ENCODE results near the gene BAG1.

Gene BAG1

GRCh38 chr9:33264473-33265177 is at the start of gene BAG1, which contains the start of gene CHMP5:
Gene BAG1, minus strand, starts transcription at chr9:33264708.
Gene CHMP5, plus strand, starts transcription at chr9:33265049. Its CDS starts 30 bp downstream, at chr9:33265079.
- FAIRE-seq (peak; percentile 46), DNase-seq (ENCODE audit: insufficient read length, low spot score) (peak; percentile 93)

DNA sequence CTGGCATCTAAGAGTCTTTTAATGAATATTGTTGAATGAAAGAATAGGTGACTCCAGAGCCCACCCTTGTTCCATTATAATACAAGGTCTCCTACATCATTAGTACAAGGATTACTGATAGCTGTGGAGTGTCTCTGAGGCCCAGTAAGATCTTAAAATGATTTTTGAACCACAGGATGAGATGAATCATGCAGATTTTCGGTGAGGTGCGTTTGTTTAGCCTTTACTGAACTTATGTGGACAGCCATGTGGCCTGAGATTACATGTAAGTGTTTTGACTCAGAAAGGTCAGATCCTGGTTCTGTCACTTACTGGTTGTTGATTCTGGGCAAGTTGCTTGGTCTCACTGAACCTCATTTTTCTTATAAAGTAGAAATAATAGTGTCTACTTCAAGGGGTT is 47.4 kb upstream of the BAG1 start:
- no peak for FAIRE-seq
- DNase-seq (ENCODE audit: insufficient read length, low spot score): no peak

- DNase-seq (ENCODE audit: insufficient read length, low spot score) (no peak), FAIRE-seq (no peak)
These were observed 46.2 kb upstream of the BAG1 start for GRCh38 chr9:33310748-33311147.

DNA sequence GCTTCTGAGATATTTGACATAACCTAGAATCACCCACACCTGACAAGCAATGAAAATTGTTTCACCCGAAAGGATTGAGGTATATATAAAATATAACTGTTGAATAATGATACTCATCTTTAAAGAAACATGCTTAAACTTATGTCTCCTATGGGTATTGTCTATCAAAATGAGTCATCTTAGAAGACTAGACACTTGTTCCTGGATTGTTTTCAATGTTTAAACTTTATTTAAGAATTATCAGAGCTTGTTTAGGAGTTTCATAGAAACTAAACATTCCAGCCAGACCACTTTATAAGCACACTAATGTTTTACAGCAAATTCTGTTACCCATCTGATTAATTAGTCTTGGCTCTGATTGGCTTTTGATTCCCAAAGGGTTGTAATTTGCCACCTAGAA is 45.4 kb upstream of the BAG1 start:
- DNase-seq (ENCODE audit: insufficient read length, low spot score) (no peak), FAIRE-seq (no peak)

GRCh38 chr9:33307067-33307466 is 42.6 kb upstream of the BAG1 start:
- FAIRE-seq (no peak), DNase-seq (ENCODE audit: insufficient read length, low spot score) (no peak)

DNA sequence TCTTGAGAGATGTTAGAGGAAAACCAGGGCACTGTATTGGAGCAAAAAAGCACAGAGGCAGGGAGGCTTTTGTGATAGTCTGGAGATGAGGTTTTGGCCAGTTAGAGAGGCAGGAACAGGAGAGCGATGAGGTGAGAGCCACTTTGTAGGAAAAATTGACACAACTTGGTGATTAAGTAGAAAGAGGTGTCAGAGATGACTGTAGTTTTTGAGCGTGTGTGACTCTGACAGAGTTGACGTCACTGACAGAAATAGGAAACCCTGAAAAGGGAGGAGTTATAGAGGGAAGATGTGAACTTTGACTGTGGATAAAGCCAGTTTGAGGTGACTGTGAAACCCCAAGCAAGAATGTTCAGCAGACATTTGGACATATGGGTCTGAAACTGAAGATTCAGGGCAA is 41.5 kb upstream of the BAG1 start:
- DNase-seq (ENCODE audit: insufficient read length, low spot score) (no peak), FAIRE-seq (no peak)

DNA sequence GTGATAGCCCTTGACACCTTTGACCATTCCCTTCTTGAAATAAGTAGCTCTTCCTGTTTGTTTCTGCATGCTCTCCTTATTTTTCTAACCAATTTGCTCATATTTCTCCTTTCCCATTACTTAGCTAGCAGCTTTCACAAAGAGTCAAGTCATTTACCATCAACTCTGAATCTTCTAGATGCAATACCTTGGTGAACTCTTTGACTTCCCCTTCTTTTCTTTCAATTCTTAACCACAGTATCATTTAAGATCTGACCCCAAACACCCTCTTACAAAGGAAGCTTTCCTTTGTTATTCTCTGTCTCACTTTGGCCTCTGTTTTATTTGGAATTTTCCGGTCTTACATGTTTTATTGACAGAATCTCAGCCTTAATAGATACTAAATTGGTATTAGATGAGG is 39.9 kb upstream of the BAG1 start:
- FAIRE-seq: no peak
- no peak for DNase-seq (ENCODE audit: insufficient read length, low spot score)

GRCh38 chr9:33300546-33300945 is 36.0 kb upstream of the BAG1 start:
- FAIRE-seq (no peak), DNase-seq (ENCODE audit: insufficient read length, low spot score) (no peak)

DNA sequence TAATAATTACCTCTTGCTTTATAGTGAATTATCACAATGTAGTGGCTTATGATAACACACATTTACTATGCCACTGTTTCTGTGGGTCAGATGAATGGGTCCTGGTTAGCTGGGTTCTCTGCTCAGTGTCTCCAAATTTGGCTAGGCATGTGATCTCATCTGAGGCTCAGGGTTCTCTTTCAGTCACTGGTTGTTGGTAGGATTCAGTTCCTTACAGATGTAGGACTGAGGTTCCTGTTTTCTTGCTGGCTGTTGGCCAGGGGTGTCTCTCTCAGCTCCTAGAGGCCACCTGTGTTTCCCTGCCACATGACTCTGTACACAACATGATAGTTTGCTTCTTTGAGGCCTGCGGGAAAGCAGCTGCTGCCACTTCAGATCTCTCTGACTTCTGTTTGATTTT is 32.9 kb upstream of the BAG1 start:
- no peak for FAIRE-seq
- no peak for DNase-seq (ENCODE audit: insufficient read length, low spot score)

GRCh38 chr9:33295571-33295970 is 31.1 kb upstream of the BAG1 start:
- DNase-seq (ENCODE audit: insufficient read length, low spot score) (no peak), FAIRE-seq (no peak)

GRCh38 chr9:33294670-33295432 is 30.3 kb upstream of the BAG1 start:
- DNase-seq (ENCODE audit: insufficient read length, low spot score) (no peak), FAIRE-seq (no peak)

DNA sequence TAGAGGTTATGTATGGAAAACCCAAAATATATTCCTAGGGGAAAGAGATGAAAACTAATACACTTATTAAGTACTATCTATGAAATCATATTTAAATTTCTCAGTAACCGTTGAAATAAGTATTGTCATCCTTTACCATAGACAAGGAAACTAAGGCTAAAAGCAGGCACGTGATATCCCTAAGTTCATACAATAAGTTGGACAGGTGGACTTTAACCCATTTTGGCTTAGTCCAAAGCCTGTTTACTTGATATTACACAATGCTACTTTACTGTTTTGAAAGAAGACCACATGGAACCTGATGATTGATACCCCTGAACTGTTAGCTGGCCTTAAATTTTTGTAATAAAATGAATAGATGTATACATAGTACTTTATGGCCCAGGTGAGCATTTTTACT is 29.3 kb upstream of the BAG1 start:
- FAIRE-seq: no peak
- DNase-seq (ENCODE audit: insufficient read length, low spot score): no peak

- FAIRE-seq: no peak
These were observed 27.4 kb upstream of the BAG1 start for GRCh38 chr9:33291901-33292300.

DNA sequence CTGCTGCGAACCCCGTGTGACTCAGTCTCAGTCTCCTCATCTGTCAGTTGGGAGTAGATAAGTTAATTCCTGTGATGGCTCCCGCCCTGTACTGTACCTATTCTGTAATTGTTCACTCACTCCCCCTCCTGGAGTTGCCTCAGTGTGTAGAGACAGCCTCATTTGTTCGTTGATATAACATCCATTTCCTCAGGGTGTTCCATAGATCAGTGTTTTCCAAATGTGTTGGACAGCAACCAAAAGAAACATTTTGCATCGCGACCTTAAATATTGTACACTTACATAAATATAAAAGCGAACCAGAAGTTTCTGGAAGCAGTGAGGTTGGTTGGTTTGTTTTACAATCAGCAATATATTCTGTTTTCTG is 26.5 kb upstream of the BAG1 start:
- FAIRE-seq (no peak), DNase-seq (ENCODE audit: insufficient read length, low spot score) (no peak)

More at GRCh38 chr9:33291901-33292300, 27.4 kb upstream of the BAG1 start:
- DNase-seq (ENCODE audit: insufficient read length, low spot score): no peak

DNA sequence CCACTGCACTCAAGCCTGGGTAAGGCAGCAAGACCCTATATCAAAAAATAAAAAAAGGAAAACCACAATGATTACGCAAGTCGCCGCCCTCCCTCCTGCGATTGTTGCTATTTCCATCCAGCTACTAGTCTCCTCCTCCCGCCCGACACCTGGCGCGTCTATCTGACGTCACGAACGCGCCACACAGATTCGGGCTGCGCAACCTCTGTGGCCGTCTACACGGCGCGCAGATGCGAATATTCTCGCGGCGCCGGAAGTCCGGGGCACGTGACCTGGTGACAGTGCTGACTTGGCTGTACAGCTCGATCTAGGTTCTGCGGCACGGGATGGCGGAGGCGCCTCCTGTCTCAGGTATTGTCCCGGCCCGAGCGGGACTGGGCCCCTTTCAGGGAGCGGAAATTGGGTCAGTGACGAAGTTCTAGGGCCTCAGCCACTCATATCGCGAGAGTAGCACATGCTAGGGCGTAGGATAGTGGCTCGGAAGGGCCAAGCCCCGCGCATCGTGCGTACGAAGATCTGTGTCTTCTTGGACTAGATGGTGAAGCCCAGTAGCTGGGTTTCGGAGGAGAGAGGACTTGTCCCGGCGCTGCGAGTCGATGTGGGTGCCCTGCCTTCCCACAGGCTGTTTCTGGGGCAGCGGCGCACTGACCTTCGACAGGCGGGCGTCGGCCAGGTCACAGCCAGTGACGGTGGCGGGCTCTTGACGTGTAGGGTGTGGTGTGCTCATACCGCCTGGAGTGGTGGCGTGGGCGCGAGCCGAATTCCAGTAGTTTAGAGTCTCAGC is 25.9 kb upstream of the BAG1 start, which contains the start of gene NFX1:
TSS of gene NFX1 (plus strand) at position 270 of the 784 bp plus-strand sequence. CDS start at position 327, 57 bp downstream.
- peak; percentile 89 for DNase-seq (ENCODE audit: insufficient read length, low spot score)
- peak; percentile 76 for FAIRE-seq

DNA sequence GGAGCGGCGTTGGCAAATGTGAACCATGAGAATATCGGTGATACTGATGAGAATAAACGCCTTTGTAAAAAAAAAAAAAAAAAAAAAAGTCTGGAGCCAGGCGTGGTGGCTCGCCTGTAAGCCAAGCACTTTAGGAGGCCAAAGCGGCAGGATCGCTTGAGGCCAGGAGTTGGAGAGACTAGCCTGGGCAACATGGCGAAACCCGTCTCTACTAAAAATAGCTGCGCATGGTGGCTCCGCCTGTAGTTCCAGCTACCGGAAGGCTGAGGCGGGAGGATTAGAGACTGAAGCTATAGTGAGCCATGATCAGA is 25.4 kb upstream of the BAG1 start:
- no peak for FAIRE-seq

DNA sequence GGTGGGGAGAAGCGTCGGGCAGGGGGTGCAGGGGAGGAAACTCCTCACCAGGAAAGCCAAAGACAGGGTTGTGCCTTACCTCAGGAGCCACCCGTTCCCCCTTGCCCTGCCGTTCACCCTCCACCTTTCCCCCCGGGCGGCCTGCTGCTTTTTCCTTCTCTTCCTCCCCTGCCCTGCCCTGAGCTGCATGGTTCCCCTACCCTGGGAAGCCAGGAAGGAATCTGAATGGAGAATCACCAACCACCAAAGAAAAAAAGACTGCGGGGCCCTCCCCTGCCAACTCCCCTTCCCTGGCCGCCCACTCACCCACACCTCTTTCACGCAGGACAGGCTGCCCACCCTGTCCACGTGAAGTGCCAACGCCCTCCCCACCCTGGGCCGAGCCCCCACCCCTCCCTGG is 25.0 kb upstream of the BAG1 start:
- DNase-seq (ENCODE audit: insufficient read length, low spot score) (no peak), FAIRE-seq (no peak)

More for the DNA sequence above, 25.4 kb upstream of the BAG1 start:
- no peak for DNase-seq (ENCODE audit: insufficient read length, low spot score)

DNA sequence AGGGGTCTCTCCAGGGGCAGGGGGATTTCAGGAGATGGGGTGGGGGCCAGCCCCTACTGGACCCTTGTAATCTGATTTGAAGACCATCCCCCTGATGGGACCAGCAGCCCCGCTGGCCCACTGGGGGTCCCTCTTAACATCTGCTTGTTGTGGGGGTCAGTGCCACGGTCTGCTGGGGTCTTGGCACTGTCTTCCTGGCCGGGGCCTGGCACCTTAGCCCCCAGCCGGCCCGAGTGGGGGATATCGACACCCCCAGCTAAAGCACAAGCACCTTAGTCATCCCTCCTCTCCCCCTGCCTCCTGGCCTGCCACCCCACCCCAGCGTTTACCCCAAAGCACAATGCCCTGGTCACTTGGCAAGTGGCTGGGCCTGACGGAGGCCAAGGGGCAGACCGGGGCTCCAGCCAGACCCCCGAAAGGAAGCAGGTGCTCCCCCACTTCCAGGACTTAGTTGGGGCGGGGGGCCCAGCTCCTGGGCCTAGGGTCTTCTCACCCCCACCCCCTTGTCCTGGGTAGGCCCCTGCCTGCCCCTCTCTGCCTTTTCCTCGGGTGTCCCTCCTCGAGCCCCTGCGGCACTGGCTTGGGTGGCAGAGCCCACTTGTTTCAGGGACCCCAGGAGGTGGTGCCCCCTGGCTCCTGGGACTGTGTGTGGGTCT is 24.4 kb upstream of the BAG1 start:
- FAIRE-seq: no peak
- no peak for DNase-seq (ENCODE audit: insufficient read length, low spot score)

GRCh38 chr9:33288235-33288634 is 23.7 kb upstream of the BAG1 start:
- DNase-seq (ENCODE audit: insufficient read length, low spot score) (no peak), FAIRE-seq (no peak)

GRCh38 chr9:33287087-33287490 is 22.6 kb upstream of the BAG1 start:
- FAIRE-seq (no peak), DNase-seq (ENCODE audit: insufficient read length, low spot score) (peak; percentile 54)

GRCh38 chr9:33285502-33285901 is 21.0 kb upstream of the BAG1 start:
- FAIRE-seq: no peak
- no peak for DNase-seq (ENCODE audit: insufficient read length, low spot score)
